ENCODE data around the gene KCNG2. TPM values are rescaled to one million over a fixed set of nuclear protein-coding genes. Genes with fewer than 3 reads are reported as not detected.

The KCNG2 gene
- total and polyA plus RNA-seq, 4 donors: 0.23 to 1.1 TPM; not detected in 2

- no peak for ATAC-seq (ENCODE audit: low FRiP score)
Measured at GRCh38 chr18:79928563-79928960, 130.8 kb downstream of the KCNG2 start.

GRCh38 chr18:79930020-79930642, 132.4 kb downstream of the KCNG2 start:
- no peak for DNase-seq
- Histone ChIP-seq H3K27me3 (ENCODE audit: control insufficient read depth in 1 of 2, insufficient read depth in 2 of 2, low read length in 1 of 2) (no peaks in the 10 kb centered on the region), H3K36me3 (ENCODE audit: control insufficient read depth in 1 of 2, insufficient read depth in 2 of 2, low read length in 1 of 2) (peaks cover 0 to 11% of the 10 kb centered on the region in 2 donors), H3K27ac (ENCODE audit: low read depth in 1 of 2, low read length in 2 of 2) (no peak overlapping the region), H3K4me3 (ENCODE audit: low read length in 2 of 2) (no peak overlapping the region), H3K4me1 (ENCODE audit: control insufficient read depth in 1 of 2, insufficient read depth in 2 of 2, low read length in 2 of 2) (no peaks in the 10 kb centered on the region), H3K9me3 (ENCODE audit: control insufficient read depth, low read length) (peaks cover 10% of the 10 kb centered on the region)
- ATAC-seq (ENCODE audit: low FRiP score): no peak
- intact Hi-C loops (cut with DNase I): no loop called here
- 96 to 99% methylated on average over 2 of the region's 2 CpGs for WGBS, 2 donors

More at GRCh38 chr18:79928563-79928960, 130.8 kb downstream of the KCNG2 start:
- WGBS, 2 donors: 92 to 97% methylated on average over 9 of the region's 9 CpGs
- no peak overlapping the region for H3K4me3 ChIP-seq (ENCODE audit: low read length in 2 of 2)
- intact Hi-C loops (cut with DNase I): no loop called here
- H3K4me1 ChIP-seq (ENCODE audit: control insufficient read depth in 1 of 2, insufficient read depth in 2 of 2, low read length in 2 of 2): no peaks in the 10 kb centered on the region
- H3K27me3 ChIP-seq (ENCODE audit: control insufficient read depth in 1 of 2, insufficient read depth in 2 of 2, low read length in 1 of 2): no peaks in the 10 kb centered on the region
- no peak overlapping the region for H3K27ac ChIP-seq (ENCODE audit: low read depth in 1 of 2, low read length in 2 of 2)
- peaks cover 0 to 6% of the 10 kb centered on the region in 2 donors for H3K36me3 ChIP-seq (ENCODE audit: control insufficient read depth in 1 of 2, insufficient read depth in 2 of 2, low read length in 1 of 2)
- peaks cover 6% of the 10 kb centered on the region for H3K9me3 ChIP-seq (ENCODE audit: control insufficient read depth, low read length)
- DNase-seq: peak; percentile 6 to 47

- DNase-seq: peak in 1 of 2 donors; percentile 1
- 98 to 99% methylated on average over 2 of the region's 2 CpGs for WGBS, 2 donors
- Histone ChIP-seq H3K36me3 (ENCODE audit: control insufficient read depth in 1 of 2, insufficient read depth in 2 of 2, low read length in 1 of 2) (peaks cover 0 to 13% of the 10 kb centered on the region in 2 donors), H3K27me3 (ENCODE audit: control insufficient read depth in 1 of 2, insufficient read depth in 2 of 2, low read length in 1 of 2) (no peaks in the 10 kb centered on the region), H3K27ac (ENCODE audit: low read depth in 1 of 2, low read length in 2 of 2) (no peak overlapping the region), H3K4me1 (ENCODE audit: control insufficient read depth in 1 of 2, insufficient read depth in 2 of 2, low read length in 2 of 2) (no peaks in the 10 kb centered on the region), H3K4me3 (ENCODE audit: low read length in 2 of 2) (no peak overlapping the region), H3K9me3 (ENCODE audit: control insufficient read depth, low read length) (peaks cover 10% of the 10 kb centered on the region)
- no peak for ATAC-seq (ENCODE audit: low FRiP score)
- intact Hi-C loops (cut with DNase I): no loop called here
Measured at GRCh38 chr18:79931475-79931874, 133.7 kb downstream of the KCNG2 start.

GRCh38 chr18:79932907-79933306, 135.2 kb downstream of the KCNG2 start:
- H3K4me3 ChIP-seq (ENCODE audit: low read length in 2 of 2): no peak overlapping the region
- DNase-seq: no peak
- ATAC-seq (ENCODE audit: low FRiP score): no peak
- H3K27me3 ChIP-seq (ENCODE audit: control insufficient read depth in 1 of 2, insufficient read depth in 2 of 2, low read length in 1 of 2): no peaks in the 10 kb centered on the region
- H3K4me1 ChIP-seq (ENCODE audit: control insufficient read depth in 1 of 2, insufficient read depth in 2 of 2, low read length in 2 of 2): no peaks in the 10 kb centered on the region
- 93 to 96% methylated on average over 3 of the region's 3 CpGs for WGBS, 2 donors
- intact Hi-C loops (cut with DNase I): no loop called here
- H3K27ac ChIP-seq (ENCODE audit: low read depth in 1 of 2, low read length in 2 of 2): no peak overlapping the region
- peaks cover 10% of the 10 kb centered on the region for H3K9me3 ChIP-seq (ENCODE audit: control insufficient read depth, low read length)
- H3K36me3 ChIP-seq (ENCODE audit: control insufficient read depth in 1 of 2, insufficient read depth in 2 of 2, low read length in 1 of 2): peaks cover 0 to 13% of the 10 kb centered on the region in 2 donors

GRCh38 chr18:79933765-79934164, 136.0 kb downstream of the KCNG2 start:
- H3K9me3 ChIP-seq (ENCODE audit: control insufficient read depth, low read length): peaks cover 10% of the 10 kb centered on the region
- H3K4me1 ChIP-seq (ENCODE audit: control insufficient read depth in 1 of 2, insufficient read depth in 2 of 2, low read length in 2 of 2): no peaks in the 10 kb centered on the region
- DNase-seq (peak; percentile 51 to 74), ATAC-seq (ENCODE audit: low FRiP score) (no peak)
- no peak overlapping the region for H3K4me3 ChIP-seq (ENCODE audit: low read length in 2 of 2)
- intact Hi-C loops (cut with DNase I): no loop called here
- WGBS, 2 donors: 85% methylated on average over 10 of the region's 10 CpGs
- no peak overlapping the region for H3K27ac ChIP-seq (ENCODE audit: low read depth in 1 of 2, low read length in 2 of 2)
- H3K36me3 ChIP-seq (ENCODE audit: control insufficient read depth in 1 of 2, insufficient read depth in 2 of 2, low read length in 1 of 2): peaks cover 0 to 12% of the 10 kb centered on the region in 2 donors
- no peaks in the 10 kb centered on the region for H3K27me3 ChIP-seq (ENCODE audit: control insufficient read depth in 1 of 2, insufficient read depth in 2 of 2, low read length in 1 of 2)

- intact Hi-C loops (cut with DNase I): no loop called here
- WGBS, 2 donors: 77 to 80% methylated on average over 8 of the region's 8 CpGs
- Histone ChIP-seq H3K27me3 (ENCODE audit: control insufficient read depth in 1 of 2, insufficient read depth in 2 of 2, low read length in 1 of 2) (no peaks in the 10 kb centered on the region), H3K36me3 (ENCODE audit: control insufficient read depth in 1 of 2, insufficient read depth in 2 of 2, low read length in 1 of 2) (peaks cover 0 to 7% of the 10 kb centered on the region in 2 donors), H3K4me1 (ENCODE audit: control insufficient read depth in 1 of 2, insufficient read depth in 2 of 2, low read length in 2 of 2) (no peaks in the 10 kb centered on the region), H3K9me3 (ENCODE audit: control insufficient read depth, low read length) (peaks cover 7% of the 10 kb centered on the region), H3K4me3 (ENCODE audit: low read length in 2 of 2) (no peak overlapping the region), H3K27ac (ENCODE audit: low read depth in 1 of 2, low read length in 2 of 2) (no peak overlapping the region)
- no peak for ATAC-seq (ENCODE audit: low FRiP score)
- DNase-seq: peak; percentile 54 to 80
Measured at GRCh38 chr18:79934311-79935097, 136.8 kb downstream of the KCNG2 start.

GRCh38 chr18:79935098-79935480, 137.4 kb downstream of the KCNG2 start:
- WGBS, 2 donors: 64 to 82% methylated on average over 5 of the region's 5 CpGs
- peaks cover 7% of the 10 kb centered on the region for H3K9me3 ChIP-seq (ENCODE audit: control insufficient read depth, low read length)
- H3K4me3 ChIP-seq (ENCODE audit: low read length in 2 of 2): no peak overlapping the region
- intact Hi-C loops (cut with DNase I): no loop called here
- ATAC-seq (ENCODE audit: low FRiP score) (no peak), DNase-seq (peak; percentile 8 to 19)
- H3K27ac ChIP-seq (ENCODE audit: low read depth in 1 of 2, low read length in 2 of 2): no peak overlapping the region
- peaks cover 0 to 7% of the 10 kb centered on the region in 2 donors for H3K36me3 ChIP-seq (ENCODE audit: control insufficient read depth in 1 of 2, insufficient read depth in 2 of 2, low read length in 1 of 2)
- H3K4me1 ChIP-seq (ENCODE audit: control insufficient read depth in 1 of 2, insufficient read depth in 2 of 2, low read length in 2 of 2): no peaks in the 10 kb centered on the region
- no peaks in the 10 kb centered on the region for H3K27me3 ChIP-seq (ENCODE audit: control insufficient read depth in 1 of 2, insufficient read depth in 2 of 2, low read length in 1 of 2)

GRCh38 chr18:79935499-79935898, 137.8 kb downstream of the KCNG2 start:
- H3K4me1 ChIP-seq (ENCODE audit: control insufficient read depth in 1 of 2, insufficient read depth in 2 of 2, low read length in 2 of 2): no peaks in the 10 kb centered on the region
- ATAC-seq (ENCODE audit: low FRiP score) (no peak), DNase-seq (peak; percentile 9 to 19)
- no peaks in the 10 kb centered on the region for H3K27me3 ChIP-seq (ENCODE audit: control insufficient read depth in 1 of 2, insufficient read depth in 2 of 2, low read length in 1 of 2)
- H3K27ac ChIP-seq (ENCODE audit: low read depth in 1 of 2, low read length in 2 of 2): no peak overlapping the region
- intact Hi-C loops (cut with DNase I): no loop called here
- 96 to 97% methylated on average over 3 of the region's 3 CpGs for WGBS, 2 donors
- H3K4me3 ChIP-seq (ENCODE audit: low read length in 2 of 2): no peak overlapping the region
- H3K9me3 ChIP-seq (ENCODE audit: control insufficient read depth, low read length): peaks cover 7% of the 10 kb centered on the region
- H3K36me3 ChIP-seq (ENCODE audit: control insufficient read depth in 1 of 2, insufficient read depth in 2 of 2, low read length in 1 of 2): peaks cover 0 to 7% of the 10 kb centered on the region in 2 donors

GRCh38 chr18:79935925-79936324, 138.2 kb downstream of the KCNG2 start:
- no peaks in the 10 kb centered on the region for H3K4me1 ChIP-seq (ENCODE audit: control insufficient read depth in 1 of 2, insufficient read depth in 2 of 2, low read length in 2 of 2)
- no peak overlapping the region for H3K4me3 ChIP-seq (ENCODE audit: low read length in 2 of 2)
- H3K9me3 ChIP-seq (ENCODE audit: control insufficient read depth, low read length): peaks cover 7% of the 10 kb centered on the region
- DNase-seq: peak; percentile 6 to 43
- intact Hi-C loops (cut with DNase I): no loop called here
- no peaks in the 10 kb centered on the region for H3K27me3 ChIP-seq (ENCODE audit: control insufficient read depth in 1 of 2, insufficient read depth in 2 of 2, low read length in 1 of 2)
- 97 to 98% methylated on average over 6 of the region's 6 CpGs for WGBS, 2 donors
- peaks cover 0 to 7% of the 10 kb centered on the region in 2 donors for H3K36me3 ChIP-seq (ENCODE audit: control insufficient read depth in 1 of 2, insufficient read depth in 2 of 2, low read length in 1 of 2)
- no peak for ATAC-seq (ENCODE audit: low FRiP score)
- H3K27ac ChIP-seq (ENCODE audit: low read depth in 1 of 2, low read length in 2 of 2): no peak overlapping the region

Measured in aorta (tissue), 5 donors.